Measurements from ENCODE around the gene EML1. TPM values are rescaled to one million over a fixed set of nuclear protein-coding genes. Genes with fewer than 3 reads are reported as not detected.
"Not testable (repeated sequence)": the region's sequence is repeated elsewhere in the genome, so short reads cannot be mapped to it uniquely, and the experiment has no call there.

The EML1 gene
- total RNA-seq, 3 donors from 2014 or later (not counting 1 experiment from before 2014, with no cell fraction given) = not detected

DNA sequence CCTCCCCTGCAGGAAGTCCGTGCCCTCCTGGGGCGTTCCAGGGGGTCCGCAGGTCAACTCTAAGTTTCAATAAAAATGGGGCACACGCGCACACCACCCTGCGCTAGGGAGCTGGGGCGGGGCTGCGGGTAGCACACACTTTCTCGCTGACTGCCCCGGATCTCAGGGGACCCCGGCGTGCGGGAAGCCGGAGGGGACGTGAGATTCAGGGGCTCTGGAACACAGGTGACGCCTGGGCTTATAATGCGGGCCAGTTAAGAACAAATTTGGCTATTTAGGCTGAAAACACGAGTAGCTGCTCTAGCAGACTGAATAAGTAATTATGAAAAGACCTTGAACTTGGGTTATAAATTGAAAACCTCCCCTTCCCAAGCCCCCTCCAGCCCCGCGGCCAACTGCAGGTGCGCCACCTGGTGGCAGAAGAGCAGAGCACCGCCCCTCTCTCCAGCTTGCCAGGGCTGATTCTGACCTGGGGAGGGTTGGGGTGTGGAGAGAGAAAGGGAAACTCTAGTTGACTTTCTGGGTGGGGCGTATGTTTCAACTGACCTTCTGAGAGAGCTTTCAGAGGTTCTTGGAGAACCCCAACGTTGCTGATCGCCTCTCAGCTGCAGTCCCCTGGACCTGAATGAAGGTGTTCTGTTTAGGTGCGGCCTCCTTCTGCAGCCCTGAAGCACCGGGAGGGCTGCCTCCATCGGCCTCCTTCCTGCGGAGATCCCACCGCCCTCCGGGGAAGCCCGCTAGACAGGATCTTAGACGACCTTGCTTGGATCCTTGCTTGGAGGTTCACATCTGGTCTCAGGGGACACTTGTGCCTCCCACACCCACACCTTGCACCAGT, 153.7 kb downstream of the EML1 start:
- TF ChIP-seq, protein P1, sequence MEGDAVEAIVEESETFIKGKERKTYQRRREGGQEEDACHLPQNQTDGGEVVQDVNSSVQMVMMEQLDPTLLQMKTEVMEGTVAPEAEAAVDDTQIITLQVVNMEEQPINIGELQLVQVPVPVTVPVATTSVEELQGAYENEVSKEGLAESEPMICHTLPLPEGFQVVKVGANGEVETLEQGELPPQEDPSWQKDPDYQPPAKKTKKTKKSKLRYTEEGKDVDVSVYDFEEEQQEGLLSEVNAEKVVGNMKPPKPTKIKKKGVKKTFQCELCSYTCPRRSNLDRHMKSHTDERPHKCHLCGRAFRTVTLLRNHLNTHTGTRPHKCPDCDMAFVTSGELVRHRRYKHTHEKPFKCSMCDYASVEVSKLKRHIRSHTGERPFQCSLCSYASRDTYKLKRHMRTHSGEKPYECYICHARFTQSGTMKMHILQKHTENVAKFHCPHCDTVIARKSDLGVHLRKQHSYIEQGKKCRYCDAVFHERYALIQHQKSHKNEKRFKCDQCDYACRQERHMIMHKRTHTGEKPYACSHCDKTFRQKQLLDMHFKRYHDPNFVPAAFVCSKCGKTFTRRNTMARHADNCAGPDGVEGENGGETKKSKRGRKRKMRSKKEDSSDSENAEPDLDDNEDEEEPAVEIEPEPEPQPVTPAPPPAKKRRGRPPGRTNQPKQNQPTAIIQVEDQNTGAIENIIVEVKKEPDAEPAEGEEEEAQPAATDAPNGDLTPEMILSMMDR (IDR thresholded peaks at IDR 0.05) = peak; percentile 87
- no peak overlapping the region for H3K27ac ChIP-seq (ENCODE audit: low read length)
- peaks cover 14% of the 10 kb centered on the region for H3K4me1 ChIP-seq (ENCODE audit: control insufficient read depth, insufficient read depth, low read length)
- 23% methylated on average over 32 of the region's 33 CpGs for WGBS (ENCODE audit: insufficient coverage)
- no peaks in the 10 kb centered on the region for H3K9me3 ChIP-seq (ENCODE audit: control insufficient read depth, insufficient read depth, low read length)
- Mint-ChIP-seq H3K27ac (no peak overlapping the region), H3K27me3 (ENCODE audit: low read depth in 2 of 2) (peaks cover 8 to 22% of the 10 kb centered on the region in 2 donors), H3K4me1 (peaks cover 0 to 11% of the 10 kb centered on the region in 2 donors), H3K9me3 (no peaks in the 10 kb centered on the region), H3K4me3 (no peak overlapping the region), H3K36me3 (no peaks in the 10 kb centered on the region)
- no peak overlapping the region for H3K4me3 ChIP-seq (ENCODE audit: low read length)
- intact Hi-C loops (cut with micrococcal nuclease) = no loop called here
- DNase-seq = peak; percentile 39 to 73
- H3K36me3 ChIP-seq (ENCODE audit: control insufficient read depth, insufficient read depth, low read length) = no peaks in the 10 kb centered on the region
- peaks cover 13% of the 10 kb centered on the region for H3K27me3 ChIP-seq (ENCODE audit: control insufficient read depth, insufficient read depth, low read length)
- ATAC-seq = peak; percentile 69 to 83 (median 78)

DNA sequence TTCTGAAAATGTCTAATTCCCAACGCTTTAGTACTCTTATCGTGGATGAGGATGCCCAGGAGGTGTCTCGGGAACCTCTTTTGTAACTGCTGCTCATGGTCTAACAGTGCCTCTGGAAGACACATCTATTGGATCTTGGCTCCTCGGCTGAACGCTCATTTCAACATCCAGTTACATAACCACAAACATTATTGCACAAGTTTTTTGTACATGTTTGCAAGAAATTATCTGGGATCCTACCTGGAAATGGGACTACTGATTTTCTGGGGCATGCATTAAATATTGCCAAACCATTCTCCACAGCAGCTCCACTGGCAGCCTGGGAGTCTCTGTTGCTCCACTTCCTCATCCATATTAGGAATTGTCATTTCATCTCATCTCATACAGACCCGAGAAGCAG, 154.5 kb downstream of the EML1 start:
- H3K9me3 Mint-ChIP-seq = peaks cover 0 to under 1% of the 10 kb centered on the region in 2 donors
- H3K4me3 ChIP-seq (ENCODE audit: low read length) = no peak overlapping the region
- no peaks in the 10 kb centered on the region for H3K36me3 ChIP-seq (ENCODE audit: control insufficient read depth, insufficient read depth, low read length)
- H3K27me3 ChIP-seq (ENCODE audit: control insufficient read depth, insufficient read depth, low read length) = peaks cover 13% of the 10 kb centered on the region
- no peak overlapping the region for H3K4me3 Mint-ChIP-seq
- H3K4me1 Mint-ChIP-seq = peaks cover 0 to 11% of the 10 kb centered on the region in 2 donors
- H3K4me1 ChIP-seq (ENCODE audit: control insufficient read depth, insufficient read depth, low read length) = peaks cover 14% of the 10 kb centered on the region
- TF ChIP-seq, protein P1 (IDR thresholded peaks at IDR 0.05) = no peak
- 88% methylated on average over 6 of the region's 6 CpGs for WGBS (ENCODE audit: insufficient coverage)
- H3K27ac Mint-ChIP-seq = no peak overlapping the region
- H3K27ac ChIP-seq (ENCODE audit: low read length) = no peak overlapping the region
- no peaks in the 10 kb centered on the region for H3K9me3 ChIP-seq (ENCODE audit: control insufficient read depth, insufficient read depth, low read length)
- intact Hi-C loops (cut with micrococcal nuclease) = no loop called here
- no peaks in the 10 kb centered on the region for H3K36me3 Mint-ChIP-seq
- no peak for ATAC-seq
- H3K27me3 Mint-ChIP-seq (ENCODE audit: low read depth in 2 of 2) = peaks cover 8 to 22% of the 10 kb centered on the region in 2 donors
- no peak for DNase-seq

DNA sequence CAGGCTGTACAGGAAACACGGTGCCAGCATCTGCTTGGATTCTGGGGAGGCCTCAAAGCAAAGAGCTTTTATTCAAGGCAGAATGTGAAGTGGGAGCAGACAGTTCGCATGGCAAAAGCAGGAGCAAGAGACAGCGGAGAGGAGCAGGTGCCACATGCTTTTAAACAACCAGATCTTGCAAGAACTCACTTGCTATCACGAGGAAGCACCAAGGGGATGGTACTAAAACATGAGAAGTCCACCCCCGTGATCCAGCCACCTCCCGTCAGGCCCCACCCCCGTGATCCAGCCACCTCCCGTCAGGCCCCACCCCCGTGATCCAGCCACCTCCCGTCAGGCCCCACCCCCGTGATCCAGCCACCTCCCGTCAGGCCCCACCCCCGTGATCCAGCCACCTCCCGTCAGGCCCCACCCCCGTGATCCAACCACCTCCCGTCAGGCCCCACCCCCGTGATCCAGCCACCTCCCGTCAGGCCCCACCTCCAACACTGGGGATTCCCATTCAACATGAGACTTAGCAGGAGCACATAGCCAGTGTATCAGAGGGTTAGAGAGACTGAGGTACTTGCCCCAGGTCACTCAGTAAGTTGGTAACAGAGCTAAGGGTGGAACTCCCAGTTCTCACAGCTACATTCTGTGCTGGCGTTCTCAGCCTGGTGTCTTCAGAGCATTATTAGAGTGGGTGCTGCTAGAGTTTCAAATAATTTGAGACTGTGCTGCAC, 156.0 kb downstream of the EML1 start:
- H3K36me3 Mint-ChIP-seq = not testable (repeated sequence)

DNA sequence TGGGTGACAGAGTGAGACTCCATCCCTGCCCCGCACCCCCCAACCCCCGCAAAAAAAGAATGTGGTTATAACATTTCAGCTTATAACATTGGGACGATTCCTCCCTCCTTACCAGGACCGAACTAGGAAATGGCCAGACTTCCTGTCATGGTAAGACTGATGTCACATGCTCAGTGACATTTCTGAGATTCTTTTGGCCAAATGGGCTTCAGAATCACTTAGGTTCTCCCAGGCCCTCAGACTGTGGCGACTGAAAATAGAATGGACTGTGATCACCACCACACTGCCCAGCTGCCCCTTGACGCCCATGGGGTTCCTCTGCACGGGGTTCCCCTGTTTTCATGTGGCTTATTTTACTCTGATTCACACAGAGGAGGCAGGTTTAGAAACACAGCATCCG, 157.0 kb downstream of the EML1 start:
- no peaks in the 10 kb centered on the region for H3K36me3 ChIP-seq (ENCODE audit: control insufficient read depth, insufficient read depth, low read length)
- intact Hi-C loops (cut with micrococcal nuclease) = no loop called here
- no peak overlapping the region for H3K4me3 Mint-ChIP-seq
- H3K27ac Mint-ChIP-seq = no peak overlapping the region
- peaks cover 0 to 16% of the 10 kb centered on the region in 2 donors for H3K27me3 Mint-ChIP-seq (ENCODE audit: low read depth in 2 of 2)
- TF ChIP-seq, protein P1 (IDR thresholded peaks at IDR 0.05) = no peak
- H3K4me1 Mint-ChIP-seq = peaks cover 0 to 11% of the 10 kb centered on the region in 2 donors
- DNase-seq (no peak), ATAC-seq (no peak)
- no peak overlapping the region for H3K27ac ChIP-seq (ENCODE audit: low read length)
- H3K36me3 Mint-ChIP-seq = no peaks in the 10 kb centered on the region
- WGBS (ENCODE audit: insufficient coverage) = 84% methylated on average over 8 of the region's 8 CpGs
- no peaks in the 10 kb centered on the region for H3K9me3 ChIP-seq (ENCODE audit: control insufficient read depth, insufficient read depth, low read length)
- H3K9me3 Mint-ChIP-seq = peaks cover 2 to 4% of the 10 kb centered on the region in 2 donors
- H3K4me3 ChIP-seq (ENCODE audit: low read length) = no peak overlapping the region
- peaks cover 13% of the 10 kb centered on the region for H3K27me3 ChIP-seq (ENCODE audit: control insufficient read depth, insufficient read depth, low read length)
- peaks cover 14% of the 10 kb centered on the region for H3K4me1 ChIP-seq (ENCODE audit: control insufficient read depth, insufficient read depth, low read length)

More for the DNA sequence above, 156.0 kb downstream of the EML1 start:
- Histone ChIP-seq H3K27me3 (ENCODE audit: control insufficient read depth, insufficient read depth, low read length) (peaks cover 13% of the 10 kb centered on the region), H3K4me1 (ENCODE audit: control insufficient read depth, insufficient read depth, low read length) (peaks cover 14% of the 10 kb centered on the region)
- H3K9me3 Mint-ChIP-seq; H3K27ac Mint-ChIP-seq; H3K36me3 ChIP-seq (ENCODE audit: control insufficient read depth, insufficient read depth, low read length); H3K9me3 ChIP-seq (ENCODE audit: control insufficient read depth, insufficient read depth, low read length); H3K4me3 ChIP-seq (ENCODE audit: low read length); DNase-seq; ATAC-seq; H3K27ac ChIP-seq (ENCODE audit: low read length); H3K4me3 Mint-ChIP-seq; intact Hi-C loops (cut with micrococcal nuclease): not testable (repeated sequence)
- Mint-ChIP-seq H3K4me1 (peaks cover 0 to 11% of the 10 kb centered on the region in 2 donors), H3K27me3 (ENCODE audit: low read depth in 2 of 2) (peaks cover 0 to 16% of the 10 kb centered on the region in 2 donors)
- WGBS (ENCODE audit: insufficient coverage) = 87% methylated on average over 8 of the region's 19 CpGs

Data from natural killer cell (primary cell).